GM21423 (cell line): ENCODE measurements around the gene KANSL1.

Experiments
- ATAC-seq: cut with Tn5 transposase; IDR thresholded peaks from one replicate; pipeline ENCODE4 v1.9.1; 2021; ENCODE audit warnings: mild to moderate bottlenecking, moderate library complexity; ENCODE audit not compliant: unreplicated experiment

KANSL1 gene

DNA sequence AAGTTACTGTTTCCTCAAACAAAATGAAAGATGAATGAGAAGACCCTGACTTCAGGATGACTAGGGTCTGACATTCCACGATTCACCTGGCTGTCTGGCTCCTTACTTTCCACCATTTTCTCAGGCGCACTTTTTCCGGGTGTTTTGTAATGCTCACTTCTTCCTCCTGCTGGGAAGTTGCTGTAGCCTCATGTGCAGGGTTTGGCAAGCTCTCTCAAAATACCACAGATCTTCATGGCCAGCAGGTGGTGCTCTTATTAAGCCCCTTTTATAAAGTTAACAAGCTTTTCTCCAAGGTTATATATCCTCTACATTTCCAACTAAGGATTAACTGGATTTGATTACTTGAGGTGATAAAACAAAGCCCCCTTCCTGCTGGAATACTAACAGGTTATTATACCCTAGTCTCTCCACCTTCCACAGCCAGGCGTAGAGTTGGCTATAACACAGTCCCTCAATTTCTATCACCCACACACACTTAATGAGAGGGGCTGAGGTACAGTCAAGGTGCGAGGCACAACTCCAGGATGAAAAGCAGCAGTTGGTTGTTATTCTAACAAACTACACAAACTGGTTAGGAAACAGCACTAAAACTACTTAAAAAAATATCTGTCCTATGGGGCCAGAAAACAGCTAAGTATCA, 148.8 kb downstream of the KANSL1 start:
- ATAC-seq, result no peak

DNA sequence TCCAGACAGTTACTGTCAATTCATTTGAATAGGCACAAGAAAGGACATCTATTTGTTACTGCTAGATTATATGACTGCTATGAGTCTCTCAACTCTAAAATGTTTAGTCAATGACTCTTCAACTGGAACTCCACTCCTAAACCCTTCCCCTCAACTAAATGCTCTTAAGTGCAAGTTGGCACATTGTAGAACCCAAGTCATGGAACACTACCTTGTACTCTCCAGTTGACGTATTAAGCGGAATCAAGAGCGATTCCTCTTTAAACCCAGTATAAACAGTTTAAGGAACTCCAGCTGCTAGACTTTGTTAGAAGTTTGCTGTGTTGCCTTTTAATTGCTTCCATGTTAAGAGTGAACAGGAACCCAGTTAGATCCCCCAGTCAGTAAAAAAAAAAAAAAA, 149.6 kb downstream of the KANSL1 start:
- ATAC-seq, result no peak

DNA sequence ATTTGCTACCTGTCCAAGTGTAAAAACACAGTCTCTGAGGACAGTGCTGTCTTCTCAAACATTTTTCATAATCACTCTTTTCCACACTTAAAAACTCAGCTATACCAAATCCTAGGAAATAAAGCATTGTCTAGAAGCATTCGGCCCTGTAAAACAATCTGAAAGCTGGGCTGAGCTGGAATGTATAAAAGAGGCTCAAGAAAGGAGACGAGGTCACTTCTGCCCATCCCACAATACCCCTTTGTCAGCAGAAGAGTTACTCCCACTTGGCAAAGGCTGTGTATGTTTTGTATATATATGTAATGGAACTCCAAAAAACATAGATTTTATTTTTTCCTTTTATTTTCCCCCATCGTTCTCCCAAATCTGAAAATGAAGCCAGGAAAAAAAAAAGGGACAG, 150.3 kb downstream of the KANSL1 start:
- ATAC-seq, result no peak

DNA sequence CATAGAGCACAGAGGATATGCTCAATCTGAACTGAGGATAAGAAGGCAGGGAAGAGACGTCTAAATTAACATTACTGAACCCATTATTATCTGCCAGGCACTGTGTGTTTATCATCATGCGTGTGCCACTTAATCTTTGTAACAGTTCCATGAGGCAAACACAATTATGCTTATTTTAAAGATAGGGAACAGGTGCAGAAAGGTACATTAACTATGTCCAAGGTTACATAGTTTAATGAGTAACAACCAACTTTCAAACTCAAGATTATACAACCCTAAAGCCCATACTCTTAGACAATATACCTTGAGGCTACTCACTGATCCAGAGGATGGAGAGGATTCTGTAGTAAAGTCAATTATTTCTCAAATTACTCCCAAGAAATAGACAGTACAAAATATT, 151.0 kb downstream of the KANSL1 start:
- ATAC-seq, result no peak

DNA sequence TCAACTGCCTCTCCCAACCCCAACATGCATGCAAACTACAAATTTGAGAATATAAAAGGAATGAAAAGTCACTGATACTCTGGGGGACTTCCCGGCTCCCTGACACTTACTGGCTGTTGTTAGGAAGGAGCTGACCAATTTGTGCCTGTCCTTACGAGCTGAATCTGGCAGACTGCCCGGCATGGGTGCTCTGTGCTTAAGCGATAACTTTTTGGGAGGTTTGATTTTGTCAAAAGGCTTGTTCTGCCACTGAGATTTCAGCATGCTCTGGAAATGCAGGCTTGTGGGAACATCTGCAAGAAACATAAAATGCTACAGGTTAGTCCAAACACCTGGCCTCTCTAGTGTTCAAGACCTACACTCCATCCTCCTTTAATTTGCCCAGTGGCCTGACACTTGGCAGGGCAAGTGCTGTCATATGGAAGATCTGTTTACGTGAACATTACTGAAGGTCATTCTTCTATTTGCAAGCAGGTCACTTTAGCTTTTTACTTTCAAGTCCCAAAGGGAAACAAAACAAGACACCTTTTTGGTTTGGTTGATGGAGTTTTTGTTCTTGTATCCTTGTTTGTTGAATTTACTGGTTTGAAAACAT, 153.5 kb downstream of the KANSL1 start:
- ATAC-seq, result no peak

DNA sequence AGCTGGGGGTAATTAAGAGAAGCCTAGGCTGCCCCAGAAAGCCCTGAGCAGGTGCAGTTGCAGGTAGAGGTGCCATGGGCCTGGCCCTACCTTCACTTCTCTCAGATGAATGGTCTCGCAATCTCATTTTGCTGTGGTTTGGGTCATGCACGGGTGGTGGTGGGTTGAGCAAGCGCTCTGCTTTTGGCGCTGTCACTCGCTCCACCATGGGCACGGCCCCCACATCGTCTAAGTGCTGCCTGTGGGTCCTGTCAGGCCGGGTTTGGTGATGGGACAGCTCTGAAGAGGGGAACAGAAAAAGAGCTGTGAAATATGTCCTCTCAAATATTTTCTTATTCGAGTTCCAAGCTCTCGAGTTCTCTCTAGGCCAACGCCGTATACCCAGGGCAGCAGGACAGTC, 154.3 kb downstream of the KANSL1 start:
- no peak for ATAC-seq

DNA sequence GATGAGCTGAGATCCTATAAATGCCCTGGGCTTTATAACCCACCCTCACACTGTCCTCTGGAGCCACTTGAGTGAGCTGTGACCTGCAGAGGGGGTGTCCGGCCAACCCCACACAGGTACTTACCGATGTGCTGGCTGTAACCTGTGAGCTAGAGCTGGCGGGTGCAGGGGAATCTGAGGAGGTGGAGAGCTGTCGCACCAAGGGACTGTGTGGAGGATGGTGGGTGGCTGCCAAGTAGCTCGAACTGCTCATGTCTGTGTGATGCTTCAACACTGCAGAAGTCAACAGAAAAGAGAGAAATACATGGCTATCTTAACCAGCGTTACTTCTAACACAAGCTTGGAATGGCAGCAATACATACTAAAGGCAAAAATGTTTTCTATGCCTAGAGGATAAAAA, 154.8 kb downstream of the KANSL1 start:
- no peak for ATAC-seq

DNA sequence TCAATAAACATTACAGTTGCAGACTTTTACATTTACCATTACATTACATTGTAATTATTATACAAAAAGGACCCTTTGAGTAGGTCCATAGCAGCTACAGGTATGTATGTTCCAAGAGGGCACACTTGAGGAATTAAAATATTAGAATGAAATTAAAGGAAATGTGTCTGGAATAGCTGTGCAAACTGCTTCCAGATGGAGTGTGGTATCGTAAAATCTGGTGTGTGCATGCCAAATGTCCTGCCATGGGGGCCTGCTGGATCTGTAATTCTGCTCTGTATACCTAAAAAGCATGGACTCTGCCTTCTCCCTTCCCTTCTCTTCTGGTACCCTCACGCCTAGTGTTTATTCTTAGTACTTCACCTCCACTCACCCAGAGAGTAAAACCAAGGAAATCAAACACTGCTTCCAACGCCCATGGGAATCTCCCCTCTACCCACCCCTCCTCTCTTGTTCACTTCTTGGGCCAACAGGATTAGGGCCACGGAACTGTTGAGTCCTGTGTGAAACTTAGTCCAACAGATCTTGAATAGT, 155.4 kb downstream of the KANSL1 start:
- ATAC-seq, result no peak

DNA sequence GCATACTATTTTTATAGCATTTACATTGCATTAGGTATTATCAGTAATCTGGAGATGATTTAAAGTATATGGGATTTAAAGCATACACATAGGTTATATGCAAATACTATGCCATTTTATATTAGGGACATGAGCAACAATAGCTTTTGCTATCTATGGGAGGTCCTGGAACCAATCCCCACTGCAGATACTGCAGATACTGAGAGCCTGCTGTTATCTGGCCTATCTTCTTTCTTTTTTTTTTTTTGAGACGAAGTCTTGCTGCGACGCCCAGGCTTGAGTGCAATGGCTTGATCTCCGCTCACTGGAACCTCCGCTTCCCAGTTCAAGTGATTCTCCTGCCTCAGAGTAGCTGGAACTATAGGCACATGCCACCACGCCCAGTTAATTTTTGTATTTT, 156.7 kb downstream of the KANSL1 start:
- ATAC-seq, result no peak

DNA sequence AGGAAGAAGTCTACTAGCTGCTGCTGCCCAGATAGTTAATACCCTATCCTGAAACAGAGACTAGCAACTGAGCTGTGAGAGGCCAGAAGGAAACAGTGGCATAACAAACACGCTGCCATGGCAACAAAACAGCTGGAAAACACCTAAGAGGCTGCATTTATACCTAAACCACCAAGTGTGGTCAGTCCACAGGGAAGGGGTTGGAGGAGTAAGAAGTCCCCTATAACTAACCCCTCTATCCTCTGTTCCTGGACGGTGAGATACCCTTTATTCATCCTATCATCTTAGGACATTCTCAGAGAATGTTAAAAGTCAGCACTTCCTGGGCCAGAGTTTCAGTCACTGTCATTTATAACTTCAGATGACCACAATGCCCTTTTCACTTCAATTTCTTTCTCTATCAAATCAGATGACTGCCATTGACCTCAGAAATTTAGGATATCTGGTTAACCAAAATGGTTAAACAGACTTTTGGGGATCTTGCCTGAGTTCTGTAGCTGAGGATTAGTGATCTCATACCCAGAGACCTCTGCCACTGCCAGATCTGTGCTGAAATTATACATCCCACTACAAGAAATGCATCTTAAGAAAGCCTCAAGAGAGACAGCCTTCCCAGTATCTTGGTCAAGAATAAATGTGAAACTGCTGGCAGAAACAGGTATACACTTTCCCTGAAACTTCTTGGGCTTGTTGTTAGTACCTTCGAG, 158.0 kb downstream of the KANSL1 start:
- ATAC-seq, result peak; percentile 43

DNA sequence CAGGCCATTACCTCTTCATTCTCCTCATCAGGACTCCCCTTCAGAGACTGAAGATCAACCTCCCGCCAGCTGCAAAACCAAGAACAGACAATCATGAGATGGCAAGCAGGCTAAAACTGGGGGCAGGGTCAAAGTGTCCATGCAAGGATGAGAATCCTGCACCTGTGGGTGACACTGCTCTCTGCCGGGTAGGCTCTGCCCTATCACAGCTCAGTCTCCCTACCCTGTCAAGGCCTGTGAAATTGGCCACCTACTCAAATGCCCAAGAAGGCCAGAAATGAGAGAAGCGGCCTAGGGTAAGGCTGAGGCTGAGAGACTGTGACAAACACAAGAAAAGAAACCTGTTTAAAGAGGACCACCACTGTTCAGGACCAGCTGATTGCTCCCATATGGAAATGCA, 159.8 kb downstream of the KANSL1 start:
- ATAC-seq, result no peak

DNA sequence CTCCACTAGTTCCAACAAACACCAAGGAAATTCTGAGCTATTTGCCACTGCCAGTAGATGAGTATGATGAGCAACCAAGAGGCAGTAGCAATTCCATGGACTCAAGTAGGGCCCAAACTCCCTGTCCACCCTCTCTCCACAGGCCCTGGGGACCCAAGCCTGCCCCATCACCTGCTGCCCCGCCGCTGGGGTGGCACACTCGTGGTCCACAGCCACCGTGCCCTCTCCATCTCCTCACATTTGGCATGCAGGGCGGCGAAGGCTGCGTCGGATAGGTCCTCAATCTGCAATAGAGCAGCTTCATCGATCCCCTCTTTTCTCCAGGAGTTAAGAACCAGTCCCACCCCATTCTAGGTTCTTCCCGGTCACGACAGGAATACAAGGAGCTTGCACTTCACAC, 160.3 kb downstream of the KANSL1 start:
- no peak for ATAC-seq

DNA sequence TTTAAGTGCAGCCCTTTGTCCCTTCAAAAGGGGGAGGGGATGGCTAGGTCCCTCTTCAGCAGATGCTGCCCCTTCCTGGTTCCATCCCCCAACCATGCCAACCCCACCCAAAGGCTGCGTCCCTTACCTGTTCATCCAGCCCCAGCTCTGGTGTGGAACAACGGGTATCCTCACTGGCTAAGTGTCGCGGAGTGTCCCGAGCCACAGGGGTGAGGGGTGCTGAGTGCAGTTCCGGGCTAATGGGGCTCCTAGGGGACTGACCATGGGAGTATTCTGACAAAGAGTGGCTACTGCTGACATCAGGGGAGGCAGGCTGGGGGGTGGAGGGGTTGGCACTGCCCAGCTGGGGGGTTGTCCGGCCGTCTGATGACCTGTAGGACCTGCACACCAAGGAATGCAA, 161.3 kb downstream of the KANSL1 start:
- no peak for ATAC-seq

DNA sequence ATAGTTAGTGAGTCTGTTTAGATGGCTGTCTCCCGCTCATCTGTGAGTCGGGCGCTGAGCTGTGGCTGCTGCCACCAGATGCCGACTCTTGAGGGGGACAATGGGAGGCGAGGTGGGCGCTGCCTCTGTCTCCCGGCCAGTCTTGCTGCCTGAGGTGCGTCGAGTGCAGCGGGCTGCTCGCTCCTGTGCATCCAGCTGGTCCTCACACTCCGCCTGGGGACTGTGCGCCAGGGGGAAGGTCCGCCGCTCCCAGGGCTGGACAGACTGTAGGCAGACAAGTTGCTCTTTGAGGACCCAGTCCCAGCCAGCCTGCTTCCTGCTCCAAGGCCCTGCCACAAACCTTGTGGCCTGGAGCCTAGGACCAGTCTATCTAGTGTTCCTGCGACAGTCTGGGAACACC, 161.8 kb downstream of the KANSL1 start:
- ATAC-seq, result no peak

DNA sequence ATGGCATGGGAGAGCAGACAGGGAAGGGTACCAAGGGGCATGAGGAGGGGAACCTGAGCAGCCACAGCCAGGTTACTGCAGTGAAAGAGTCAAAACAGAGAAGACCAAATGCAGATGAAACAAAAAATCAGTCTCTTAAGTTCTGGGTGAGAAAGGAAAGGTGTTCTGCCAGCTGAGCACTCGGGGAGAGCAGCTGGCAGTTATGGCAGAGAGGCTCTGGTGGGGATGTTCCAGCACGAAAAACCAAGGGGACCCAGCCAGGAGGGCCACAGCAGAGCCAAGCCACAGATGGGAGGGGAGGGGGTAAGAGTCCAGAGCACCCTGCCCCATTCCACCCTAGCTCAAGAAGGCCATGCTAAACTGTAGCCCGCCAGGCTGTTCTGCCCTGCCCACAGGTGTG, 162.5 kb downstream of the KANSL1 start:
- no peak for ATAC-seq

DNA sequence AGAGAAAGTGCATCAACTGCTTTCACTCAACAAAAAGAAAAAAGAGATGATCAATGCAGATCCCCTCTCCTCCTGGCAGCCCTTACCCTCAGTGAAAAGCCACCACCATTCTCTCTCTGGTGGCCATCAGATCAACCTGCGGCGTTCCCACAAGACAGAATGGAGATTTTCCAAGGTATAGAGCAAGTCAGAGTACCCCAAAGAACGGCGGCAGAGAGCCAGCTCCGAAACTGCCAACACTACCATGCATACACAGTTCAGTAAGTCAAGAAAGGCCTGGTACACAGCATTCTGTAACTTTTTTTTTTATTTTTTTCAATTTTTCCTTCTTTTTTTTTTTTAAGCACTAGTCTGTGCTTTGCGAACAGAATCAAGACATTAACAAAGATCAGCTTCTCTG, 163.6 kb downstream of the KANSL1 start:
- no peak for ATAC-seq

DNA sequence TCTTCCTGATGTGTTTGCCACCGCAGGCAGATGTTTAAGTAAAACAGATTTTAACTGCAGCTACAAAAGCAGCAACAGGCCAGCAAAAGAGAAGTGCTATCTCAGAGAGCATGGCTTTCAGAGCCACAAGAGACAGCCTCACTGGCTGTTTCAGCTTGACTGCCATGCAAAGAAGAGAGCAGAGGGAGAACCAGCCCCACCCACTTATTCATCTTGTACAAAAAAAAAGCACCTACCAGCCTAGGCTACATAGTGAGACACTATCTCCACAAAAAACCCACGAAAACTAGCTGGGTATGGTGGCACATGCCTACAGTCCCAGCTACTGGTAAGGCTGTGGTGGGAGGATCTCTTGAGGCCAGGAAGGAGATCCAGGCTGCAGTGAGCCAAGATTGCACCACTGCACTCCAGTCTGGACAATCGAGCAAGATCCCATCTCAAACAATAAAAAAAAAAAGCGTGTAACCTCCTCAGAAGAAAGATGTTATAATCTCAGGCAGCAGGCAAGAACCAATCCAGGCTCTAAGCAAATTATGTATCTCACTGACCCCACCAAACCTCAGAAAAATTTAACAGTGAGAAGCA, 164.2 kb downstream of the KANSL1 start:
- no peak for ATAC-seq

DNA sequence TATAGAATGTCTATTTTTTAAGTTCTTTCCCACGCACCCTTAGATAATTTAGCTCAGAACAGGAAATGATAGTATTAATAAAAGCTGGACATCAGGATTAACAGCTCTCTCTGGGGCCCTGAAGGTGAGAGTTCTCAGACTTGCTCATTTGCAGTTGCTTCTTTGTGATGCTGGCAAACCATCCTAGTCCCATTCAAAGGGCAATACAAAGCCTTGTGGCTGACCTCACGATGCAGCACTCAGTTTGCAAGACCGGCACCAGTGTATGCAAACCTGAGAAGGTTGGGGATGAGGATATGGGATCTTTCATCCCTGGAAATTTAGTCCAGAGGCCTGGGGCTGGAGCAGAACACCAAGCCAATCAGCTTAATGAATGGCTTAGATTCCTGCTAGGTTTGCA, 164.9 kb downstream of the KANSL1 start:
- no peak for ATAC-seq

DNA sequence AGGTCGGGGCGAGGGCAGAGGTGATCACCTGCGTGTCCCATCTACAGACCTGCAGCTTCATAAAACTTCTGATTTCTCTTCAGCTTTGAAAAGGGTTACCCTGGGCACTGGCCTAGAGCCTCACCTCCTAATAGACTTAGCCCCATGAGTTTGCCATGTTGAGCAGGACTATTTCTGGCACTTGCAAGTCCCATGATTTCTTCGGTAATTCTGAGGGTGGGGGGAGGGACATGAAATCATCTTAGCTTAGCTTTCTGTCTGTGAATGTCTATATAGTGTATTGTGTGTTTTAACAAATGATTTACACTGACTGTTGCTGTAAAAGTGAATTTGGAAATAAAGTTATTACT, 165.3 kb downstream of the KANSL1 start:
- ATAC-seq, result no peak

DNA sequence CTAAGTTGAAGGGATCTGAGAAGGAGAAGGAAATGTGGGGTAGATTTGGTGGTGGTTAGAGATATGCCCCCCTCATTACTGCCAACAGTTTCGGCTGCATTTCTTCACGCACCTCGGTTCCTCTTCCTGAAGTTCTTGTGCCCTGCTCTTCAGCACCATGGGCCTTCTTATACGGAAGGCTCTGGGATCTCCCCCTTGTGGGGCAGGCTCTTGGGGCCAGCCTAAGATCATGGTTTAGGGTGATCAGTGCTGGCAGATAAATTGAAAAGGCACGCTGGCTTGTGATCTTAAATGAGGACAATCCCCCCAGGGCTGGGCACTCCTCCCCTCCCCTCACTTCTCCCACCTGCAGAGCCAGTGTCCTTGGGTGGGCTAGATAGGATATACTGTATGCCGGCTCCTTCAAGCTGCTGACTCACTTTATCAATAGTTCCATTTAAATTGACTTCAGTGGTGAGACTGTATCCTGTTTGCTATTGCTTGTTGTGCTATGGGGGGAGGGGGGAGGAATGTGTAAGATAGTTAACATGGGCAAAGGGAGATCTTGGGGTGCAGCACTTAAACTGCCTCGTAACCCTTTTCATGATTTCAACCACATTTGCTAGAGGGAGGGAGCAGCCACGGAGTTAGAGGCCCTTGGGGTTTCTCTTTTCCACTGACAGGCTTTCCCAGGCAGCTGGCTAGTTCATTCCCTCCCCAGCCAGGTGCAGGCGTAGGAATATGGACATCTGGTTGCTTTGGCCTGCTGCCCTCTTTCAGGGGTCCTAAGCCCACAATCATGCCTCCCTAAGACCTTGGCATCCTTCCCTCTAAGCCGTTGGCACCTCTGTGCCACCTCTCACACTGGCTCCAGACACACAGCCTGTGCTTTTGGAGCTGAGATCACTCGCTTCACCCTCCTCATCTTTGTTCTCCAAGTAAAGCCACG, 165.9 kb downstream of the KANSL1 start:
- no peak for ATAC-seq
